Activated naive CD8-positive, alpha-beta T cell treated with anti-CD3 and anti-CD28 coated beads for 36 hours (primary cell): ENCODE results near the gene MAN1A1. TPM values are rescaled to one million over a fixed set of nuclear protein-coding genes. Genes with fewer than 3 reads are reported as not detected.

ENCODE experiments used
- DNase-seq: peaks from one replicate; pipeline ENCODE4 v3.0.0; 2021
- H3K27ac Mint-ChIP-seq: one replicate; pipeline ENCODE4 v1.8.0; 2022; ENCODE audit warnings: mild to moderate bottlenecking, moderate library complexity, mixed read lengths
- H3K27me3 Mint-ChIP-seq: one replicate; pipeline ENCODE4 v1.8.0; 2022; ENCODE audit warnings: mild to moderate bottlenecking, mixed read lengths
- H3K36me3 Mint-ChIP-seq: one replicate; pipeline ENCODE4 v1.8.0; 2021; ENCODE audit warnings: mild to moderate bottlenecking, mixed read lengths
- H3K4me1 Mint-ChIP-seq: one replicate; pipeline ENCODE4 v1.8.0; 2021; ENCODE audit warnings: mixed read lengths
- H3K4me3 Mint-ChIP-seq: one replicate; pipeline ENCODE4 v1.8.0; 2022; ENCODE audit warnings: mild to moderate bottlenecking, moderate library complexity, mixed read lengths
- H3K9me3 Mint-ChIP-seq: one replicate; pipeline ENCODE4 v1.8.0; 2022; ENCODE audit warnings: mixed read lengths
- total RNA-seq, 2 experiments: library from RNA; stranded (reverse); gene quantifications; one replicate each; pipeline ENCODE4 v1.2.3, GENCODE V29; 2021

Gene MAN1A1
- total RNA-seq, 2 experiments from 2014 or later, result 21.4 to 22.6 TPM

DNA sequence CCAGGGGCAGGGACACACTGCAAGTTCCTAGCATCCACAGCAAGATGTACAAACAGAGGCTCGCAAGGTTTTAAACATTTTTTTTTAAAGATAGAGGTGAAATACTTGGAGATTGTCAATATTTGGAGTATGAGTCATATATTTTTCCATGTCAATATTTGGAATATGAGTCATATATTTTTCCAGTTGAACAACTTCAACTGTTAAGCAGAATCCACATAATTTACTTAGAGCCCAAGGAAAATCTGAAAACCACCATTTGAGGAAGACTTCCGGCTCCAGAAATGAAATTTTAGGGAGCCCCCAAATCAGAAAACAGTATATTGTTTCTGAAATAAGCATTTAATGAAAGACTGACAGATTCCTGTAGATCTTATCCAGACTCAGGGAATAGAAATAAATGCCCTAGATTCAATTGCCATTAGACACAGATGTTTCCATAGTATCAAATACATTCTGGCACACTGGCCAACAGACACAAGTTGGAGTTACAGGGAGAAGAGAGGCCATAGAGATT is 219.5 kb downstream of the MAN1A1 start:
- H3K27me3 Mint-ChIP-seq, result peaks cover 3% of the 10 kb centered on the region
- peaks cover 6% of the 10 kb centered on the region for H3K4me1 Mint-ChIP-seq
- H3K9me3 Mint-ChIP-seq, result no peaks in the 10 kb centered on the region
- no peak for DNase-seq
- H3K36me3 Mint-ChIP-seq, result no peaks in the 10 kb centered on the region
- H3K4me3 Mint-ChIP-seq, result no peak overlapping the region
- H3K27ac Mint-ChIP-seq, result no peak overlapping the region

DNA sequence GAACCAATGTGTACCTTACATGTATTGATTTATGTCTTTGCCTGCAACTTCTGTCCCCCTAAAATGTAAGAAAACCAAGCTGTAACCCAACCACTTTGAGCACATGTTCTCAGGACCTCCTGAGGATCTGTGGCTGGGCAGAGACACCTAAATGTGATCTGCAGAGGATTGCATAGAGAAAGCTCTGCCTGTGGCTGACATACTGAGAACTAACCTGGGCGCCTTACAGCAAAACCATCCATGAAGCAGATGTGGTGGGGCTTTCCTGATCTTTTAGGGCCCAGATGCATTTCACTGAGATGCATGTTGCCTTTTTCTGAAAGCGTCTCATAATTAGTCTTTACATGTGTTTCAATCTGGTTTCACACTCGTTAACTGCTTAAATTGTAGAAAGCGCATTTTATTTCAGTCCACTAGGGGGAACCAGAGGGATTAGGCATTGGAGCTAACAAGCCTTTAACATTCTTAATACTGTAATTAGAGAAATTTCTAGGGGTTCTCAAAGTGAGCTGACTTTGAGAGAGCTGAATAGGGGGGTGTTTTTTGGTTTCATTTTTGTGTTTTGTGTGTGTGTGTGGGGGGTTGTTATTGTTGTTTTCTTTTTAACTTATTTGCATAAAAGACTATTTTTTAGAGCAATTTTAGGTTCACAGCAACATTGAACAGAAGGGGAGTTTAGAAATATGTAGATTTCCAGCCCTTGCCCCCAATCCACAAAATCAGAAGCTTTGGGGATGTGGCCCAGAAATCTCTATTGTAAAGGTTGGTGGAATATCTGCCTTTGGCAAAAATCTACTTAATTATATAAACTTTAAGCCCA is 220.2 kb downstream of the MAN1A1 start:
- DNase-seq, result no peak
- no peaks in the 10 kb centered on the region for H3K9me3 Mint-ChIP-seq
- no peak overlapping the region for H3K4me3 Mint-ChIP-seq
- H3K27me3 Mint-ChIP-seq, result peaks cover 3% of the 10 kb centered on the region
- peaks cover 6% of the 10 kb centered on the region for H3K4me1 Mint-ChIP-seq
- no peaks in the 10 kb centered on the region for H3K36me3 Mint-ChIP-seq
- H3K27ac Mint-ChIP-seq, result no peak overlapping the region

DNA sequence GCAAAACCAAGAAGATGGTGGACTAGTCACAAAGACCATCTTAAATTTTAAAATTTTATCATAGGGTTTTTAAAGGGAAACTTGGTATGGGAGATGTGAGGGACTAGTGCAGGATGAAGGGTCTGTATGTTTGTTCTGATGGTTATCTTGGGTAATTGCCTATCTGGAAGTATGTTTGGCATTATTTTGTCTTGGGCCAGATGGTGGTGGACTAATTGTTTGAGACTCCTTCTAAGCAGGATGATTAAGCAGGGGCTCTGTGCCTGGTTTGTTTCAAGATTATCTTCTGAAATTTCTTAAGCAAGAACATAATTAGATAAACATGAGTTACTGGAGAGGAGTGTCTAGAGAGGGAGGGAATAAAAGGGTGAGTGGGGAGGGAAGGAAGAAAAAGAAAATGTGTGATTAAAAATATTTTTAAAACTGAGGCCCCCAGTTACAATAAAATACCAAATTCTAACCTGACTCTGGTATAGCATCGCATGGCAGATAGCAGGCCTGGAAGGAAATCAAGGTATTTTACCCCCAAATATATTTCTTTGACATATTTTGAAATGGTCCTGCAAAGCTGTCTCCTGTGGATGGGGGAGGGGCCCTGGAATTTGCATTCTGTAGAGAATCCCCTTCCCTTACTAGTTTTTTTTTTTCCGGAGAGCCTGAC is 221.2 kb downstream of the MAN1A1 start:
- Mint-ChIP-seq H3K9me3 (no peaks in the 10 kb centered on the region), H3K36me3 (no peaks in the 10 kb centered on the region), H3K4me1 (peaks cover 6% of the 10 kb centered on the region), H3K4me3 (no peak overlapping the region), H3K27ac (no peak overlapping the region), H3K27me3 (peaks cover 3% of the 10 kb centered on the region)
- DNase-seq, result no peak

DNA sequence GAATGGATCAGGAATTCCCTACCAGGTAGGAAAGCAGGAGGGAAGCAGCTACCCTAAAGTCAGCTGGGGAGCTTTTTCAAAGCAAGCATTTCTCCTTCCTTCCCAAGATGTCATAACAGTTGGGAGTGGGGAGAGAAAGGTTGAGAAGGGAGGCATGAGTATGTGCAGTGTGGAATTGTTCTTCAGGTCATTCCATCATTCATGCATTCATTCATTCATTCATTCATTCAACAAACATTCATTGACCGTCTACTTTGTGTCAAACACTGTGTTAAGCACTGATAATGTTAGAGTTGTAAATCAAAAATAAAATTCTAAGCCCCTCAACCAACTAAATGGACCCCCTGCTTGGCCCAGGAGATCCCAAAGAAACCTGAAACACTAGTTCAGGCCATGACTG is 221.9 kb downstream of the MAN1A1 start:
- Mint-ChIP-seq H3K4me3 (no peak overlapping the region), H3K36me3 (no peaks in the 10 kb centered on the region), H3K27me3 (peaks cover 3% of the 10 kb centered on the region), H3K27ac (no peak overlapping the region), H3K4me1 (peaks cover 6% of the 10 kb centered on the region), H3K9me3 (no peaks in the 10 kb centered on the region)
- no peak for DNase-seq
